Fibroblast of lung (primary cell): ENCODE results near the gene DCTPP1. TPM values are rescaled to one million over a fixed set of nuclear protein-coding genes. Genes with fewer than 3 reads are reported as not detected.

ENCODE experiments used
- DNase-seq, 2 donors: peaks; one replicate each; pipeline versions ENCODE4 v3.0.0 to v3.0.0-alpha.2; 2010; ENCODE audit warnings: low read depth in 2 of 2
- H2AFZ ChIP-seq: 2 replicates; pipeline ENCODE4 v1.5.1; 2012; ENCODE audit warnings: low read length, control low read depth, inconsistent platforms
- H3K27ac ChIP-seq: 2 replicates; pipeline ENCODE4 v1.5.1; 2011; ENCODE audit warnings: low read length, control low read depth; ENCODE audit not compliant: insufficient read depth
- H3K27me3 ChIP-seq: 2 replicates; pipeline ENCODE4 v1.5.1; 2011; ENCODE audit warnings: mild to moderate bottlenecking, low read length; ENCODE audit not compliant: control insufficient read depth, insufficient read depth
- H3K36me3 ChIP-seq: 2 replicates; pipeline ENCODE4 v1.5.1; 2011; ENCODE audit warnings: low read length; ENCODE audit not compliant: control insufficient read depth, insufficient read depth
- H3K4me1 ChIP-seq: 2 replicates; pipeline ENCODE4 v1.5.1; 2011; ENCODE audit warnings: low read length; ENCODE audit not compliant: control insufficient read depth, insufficient read depth; ENCODE audit errors: extremely low read depth
- H3K4me2 ChIP-seq: 2 replicates; pipeline ENCODE4 v1.5.1; 2011; ENCODE audit warnings: low read length, control low read depth; ENCODE audit not compliant: insufficient read depth; ENCODE audit errors: extremely low read depth
- H3K4me3 ChIP-seq, 4 experiments: fragments of 200-600 bp in 1 of 4; sonication (generic) in 1 of 4; replicated peaks in 1 of 4; 2 replicates each; pipeline ENCODE4 v1.5.1; 2011 to 2016; ENCODE audit warnings: low read length in 4 of 4, low read depth in 3 of 4, mild to moderate bottlenecking in 3 of 4, control low read depth in 2 of 4, inconsistent platforms in 1 of 4, mixed read lengths in 1 of 4; ENCODE audit not compliant: insufficient read depth in 1 of 4; ENCODE audit errors: control extremely low read depth in 1 of 4
- H3K79me2 ChIP-seq: 2 replicates; pipeline ENCODE4 v1.5.1; 2012; ENCODE audit warnings: mild to moderate bottlenecking, low read length, inconsistent platforms; ENCODE audit not compliant: control insufficient read depth, insufficient read depth
- H3K9ac ChIP-seq: 2 replicates; pipeline ENCODE4 v1.5.1; 2011; ENCODE audit warnings: mild to moderate bottlenecking, low read length, control low read depth; ENCODE audit not compliant: insufficient read depth
- H3K9me3 ChIP-seq: 2 replicates; pipeline ENCODE4 v1.5.1; 2012; ENCODE audit warnings: low read depth, low read length; ENCODE audit not compliant: control insufficient read depth, insufficient read depth
- H4K20me1 ChIP-seq: 2 replicates; pipeline ENCODE4 v1.5.1; 2011; ENCODE audit warnings: low read length; ENCODE audit not compliant: control insufficient read depth, insufficient read depth; ENCODE audit errors: extremely low read depth
- CTCF ChIP-seq, 2 donors: IDR thresholded peaks in 1 of 2; conservative IDR thresholded peaks in 1 of 2; 1 replicate in 1 of 2; 2 replicates in 1 of 2; pipeline ENCODE4 v1.5.1; 2011 to 2012; ENCODE audit warnings: low read length in 2 of 2, control low read depth in 1 of 2, inconsistent platforms in 1 of 2, low read depth in 1 of 2, mild to moderate bottlenecking in 1 of 2
- EZH2 ChIP-seq: IDR thresholded peaks from 2 replicates; pipeline ENCODE4 v1.5.1; 2012; ENCODE audit warnings: low read length, control low read depth, mild to moderate bottlenecking; ENCODE audit errors: missing control alignments
- polyA plus RNA-seq, 2 donors: library from polyadenylated mRNA; depleted of rRNA in 1 of 2; stranded (reverse) in 1 of 2; unstranded in 1 of 2; fragments of >200 nt; gene quantifications; 2 replicates each; pipeline ENCODE4 v1.2.1, GENCODE V29; 2011 to 2012; ENCODE audit warnings: missing spikeins in 1 of 2
- total RNA-seq: library from RNA; depleted of rRNA; stranded (reverse); fragments of >200 nt; gene quantifications from 2 replicates; pipeline ENCODE4 v1.2.1, GENCODE V29; 2014

Gene DCTPP1
- total and polyA plus RNA-seq, 2 donors (not counting 1 experiment from before 2014, with no cell fraction given): 6.6 to 23.6 TPM

- no peak overlapping the region for H3K4me3 ChIP-seq
- H3K36me3 ChIP-seq: no peaks in the 10 kb centered on the region
- no peak for DNase-seq
- peaks cover 10% of the 10 kb centered on the region for H3K4me1 ChIP-seq
- no peak overlapping the region for H2AFZ ChIP-seq
- peaks cover 3% of the 10 kb centered on the region for H3K79me2 ChIP-seq
- TF ChIP-seq EZH2 (no peak), CTCF (conservative IDR thresholded peaks at IDR 0.05 in 1 of 2, IDR thresholded peaks at IDR 0.05 in 1 of 2; ENCODE audit: low read depth in 1 of 2, low read length in 2 of 2) (no peak)
- H3K27ac ChIP-seq: no peak overlapping the region
- no peak overlapping the region for H3K4me2 ChIP-seq
- H3K27me3 ChIP-seq: no peaks in the 10 kb centered on the region
- H4K20me1 ChIP-seq: no peaks in the 10 kb centered on the region
- H3K9me3 ChIP-seq: no peaks in the 10 kb centered on the region
- no peak overlapping the region for H3K9ac ChIP-seq
Observed at GRCh38 chr16:30376461-30376902, 53.3 kb downstream of the DCTPP1 start.

GRCh38 chr16:30375864-30376263, 54.0 kb downstream of the DCTPP1 start:
- no peak overlapping the region for H3K4me3 ChIP-seq
- H3K4me2 ChIP-seq: no peak overlapping the region
- no peak for TF ChIP-seq EZH2
- TF ChIP-seq CTCF (conservative IDR thresholded peaks at IDR 0.05 in 1 of 2, IDR thresholded peaks at IDR 0.05 in 1 of 2; ENCODE audit: low read depth in 1 of 2, low read length in 2 of 2): no peak
- H3K79me2 ChIP-seq: peaks cover 3% of the 10 kb centered on the region
- no peaks in the 10 kb centered on the region for H3K36me3 ChIP-seq
- no peak for DNase-seq
- H3K4me1 ChIP-seq: peaks cover 11% of the 10 kb centered on the region
- no peaks in the 10 kb centered on the region for H3K27me3 ChIP-seq
- no peak overlapping the region for H2AFZ ChIP-seq
- H3K27ac ChIP-seq: no peak overlapping the region
- no peaks in the 10 kb centered on the region for H4K20me1 ChIP-seq
- no peak overlapping the region for H3K9ac ChIP-seq
- H3K9me3 ChIP-seq: no peaks in the 10 kb centered on the region

GRCh38 chr16:30374538-30374937, 55.3 kb downstream of the DCTPP1 start, which contains the start of gene MYL11:
Gene MYL11 (plus strand): TSS chr16:30374802. CDS start chr16:30374858, 56 bp downstream.
- Histone ChIP-seq H3K4me1 (peaks cover 11% of the 10 kb centered on the region), H3K9me3 (no peaks in the 10 kb centered on the region), H3K4me3 (no peak within 1 kb of the TSS), H3K27me3 (no peaks in the 10 kb centered on the region), H3K27ac (no peak within 1 kb of the TSS), H3K79me2 (peaks cover 7% of the 10 kb centered on the region), H3K4me2 (no peak within 1 kb of the TSS), H4K20me1 (no peaks in the 10 kb centered on the region), H3K9ac (no peak within 1 kb of the TSS), H2AFZ (no peak within 1 kb of the TSS), H3K36me3 (no peaks in the 10 kb centered on the region)
- TF ChIP-seq CTCF (conservative IDR thresholded peaks at IDR 0.05 in 1 of 2, IDR thresholded peaks at IDR 0.05 in 1 of 2; ENCODE audit: low read depth in 1 of 2, low read length in 2 of 2) (no peak), EZH2 (no peak)
- no peak for DNase-seq

Other genes starting within 250 kb of the DCTPP1 start
- gene CORO1A, start 246.4 kb downstream of the DCTPP1 start, total RNA-seq: 0.17 and 0.26 TPM in 2 replicates
- 0.85 and 2.6 TPM in 2 replicates for gene CORO1A, start 246.4 kb downstream of the DCTPP1 start, polyA plus RNA-seq
- gene BOLA2B, start 236.4 kb downstream of the DCTPP1 start, total RNA-seq: 12.6 and 18.0 TPM in 2 replicates
- gene BOLA2B, start 236.4 kb downstream of the DCTPP1 start, polyA plus RNA-seq: 47.4 and 79.2 TPM in 2 replicates
- 18.2 and 19.2 TPM in 2 replicates for gene SLX1A, start 236.2 kb downstream of the DCTPP1 start, total RNA-seq
- gene SLX1A, start 236.2 kb downstream of the DCTPP1 start, polyA plus RNA-seq: 3.9 and 11.5 TPM in 2 replicates
- gene SULT1A3, start 230.8 kb downstream of the DCTPP1 start, total RNA-seq: 2.1 and 2.8 TPM in 2 replicates
- 3.1 and 4.1 TPM in 2 replicates for gene SULT1A3, start 230.8 kb downstream of the DCTPP1 start, polyA plus RNA-seq
- 1.3 and 3.0 TPM in 2 replicates for gene NPIPB13, start 181.6 kb downstream of the DCTPP1 start, total RNA-seq
- 0.33 and 0.62 TPM in 2 replicates for gene NPIPB13, start 181.6 kb downstream of the DCTPP1 start, polyA plus RNA-seq
- gene CD2BP2, start 74.7 kb downstream of the DCTPP1 start, total RNA-seq: 35.2 and 36.0 TPM in 2 replicates
- gene CD2BP2, start 74.7 kb downstream of the DCTPP1 start, polyA plus RNA-seq: 45.5 and 47.3 TPM in 2 replicates
- gene TBC1D10B, start 59.5 kb downstream of the DCTPP1 start, total RNA-seq: 22.1 and 29.6 TPM in 2 replicates
- gene TBC1D10B, start 59.5 kb downstream of the DCTPP1 start, polyA plus RNA-seq: 14.8 and 22.1 TPM in 2 replicates
- gene MYL11, start 55.2 kb downstream of the DCTPP1 start, total RNA-seq: not detected in 2 replicates
- gene MYL11, start 55.2 kb downstream of the DCTPP1 start, polyA plus RNA-seq: 0.11 and 0.45 TPM in 2 replicates
- 0.17 and 0.26 TPM in 2 replicates for gene SEPTIN1, start 47.5 kb downstream of the DCTPP1 start, total RNA-seq
- 0.17 TPM in 1 of 2 replicates, not detected in the other for gene SEPTIN1, start 47.5 kb downstream of the DCTPP1 start, polyA plus RNA-seq
- gene ZNF48, start 34.6 kb downstream of the DCTPP1 start, total RNA-seq: 7.3 and 7.7 TPM in 2 replicates
- gene ZNF48, start 34.6 kb downstream of the DCTPP1 start, polyA plus RNA-seq: 3.2 and 4.0 TPM in 2 replicates
- gene ZNF771, start 22.4 kb downstream of the DCTPP1 start, total RNA-seq: 8.4 and 10.5 TPM in 2 replicates
- 3.1 and 4.5 TPM in 2 replicates for gene ZNF771, start 22.4 kb downstream of the DCTPP1 start, polyA plus RNA-seq
- gene SEPHS2, start 15.8 kb upstream of the DCTPP1 start, total RNA-seq: 19.3 and 26.6 TPM in 2 replicates
- gene SEPHS2, start 15.8 kb upstream of the DCTPP1 start, polyA plus RNA-seq: 39.3 and 41.8 TPM in 2 replicates
- not detected in 2 replicates for gene ITGAL, start 42.7 kb upstream of the DCTPP1 start, total RNA-seq
- not detected in 2 replicates for gene ITGAL, start 42.7 kb upstream of the DCTPP1 start, polyA plus RNA-seq
- 21.8 and 23.9 TPM in 2 replicates for gene ZNF768, start 96.5 kb upstream of the DCTPP1 start, total RNA-seq
- 8.2 and 9.5 TPM in 2 replicates for gene ZNF768, start 96.5 kb upstream of the DCTPP1 start, polyA plus RNA-seq
- 7.4 and 10.6 TPM in 2 replicates for gene ZNF747, start 104.8 kb upstream of the DCTPP1 start, total RNA-seq
- 3.9 and 4.4 TPM in 2 replicates for gene ZNF747, start 104.8 kb upstream of the DCTPP1 start, polyA plus RNA-seq
- 3.1 TPM in 2 replicates for gene ZNF764, start 128.3 kb upstream of the DCTPP1 start, total RNA-seq
- 2.4 and 2.6 TPM in 2 replicates for gene ZNF764, start 128.3 kb upstream of the DCTPP1 start, polyA plus RNA-seq
- gene ZNF688, start 141.7 kb upstream of the DCTPP1 start, total RNA-seq: 10.3 and 12.9 TPM in 2 replicates
- 3.0 and 3.1 TPM in 2 replicates for gene ZNF688, start 141.7 kb upstream of the DCTPP1 start, polyA plus RNA-seq
- 6.6 and 8.7 TPM in 2 replicates for gene ZNF785, start 155.7 kb upstream of the DCTPP1 start, total RNA-seq
- 4.7 and 7.1 TPM in 2 replicates for gene ZNF785, start 155.7 kb upstream of the DCTPP1 start, polyA plus RNA-seq
- gene ZNF689, start 180.4 kb upstream of the DCTPP1 start, total RNA-seq: 4.6 and 6.1 TPM in 2 replicates
- 3.5 and 4.2 TPM in 2 replicates for gene ZNF689, start 180.4 kb upstream of the DCTPP1 start, polyA plus RNA-seq
- 5.9 and 6.6 TPM in 2 replicates for gene PRR14, start 220.9 kb upstream of the DCTPP1 start, total RNA-seq
- 2.5 and 4.7 TPM in 2 replicates for gene PRR14, start 220.9 kb upstream of the DCTPP1 start, polyA plus RNA-seq
- 16.7 and 20.8 TPM in 2 replicates for gene FBRS, start 228.4 kb upstream of the DCTPP1 start, total RNA-seq
- gene FBRS, start 228.4 kb upstream of the DCTPP1 start, polyA plus RNA-seq: 5.5 and 8.2 TPM in 2 replicates